Suprapubic skin (tissue), 4 donors: ENCODE results near the gene NAGLU. TPM values are rescaled to one million over a fixed set of nuclear protein-coding genes. Genes with fewer than 3 reads are reported as not detected.
A peak's percentile ranks its signal among the peaks of the same experiment; 100 is the strongest.
"Not testable (repeated sequence)": the region's sequence is repeated elsewhere in the genome, so short reads cannot be mapped to it uniquely, and the experiment has no call there.

Source experiments
- DNase-seq, 2 donors: peaks; one replicate each; pipeline ENCODE4 v3.0.0-alpha.2; 2019; ENCODE audit warnings: low spot score in 2 of 2
- H3K27ac ChIP-seq: fragments of 200-600 bp; sonication (generic); one replicate; pipeline ENCODE4 v1.5.1; 2019
- H3K27me3 ChIP-seq: fragments of 200-600 bp; sonication (generic); one replicate; pipeline ENCODE4 v1.5.1; 2019
- H3K36me3 ChIP-seq: fragments of 200-600 bp; sonication (generic); one replicate; pipeline ENCODE4 v1.5.1; 2019
- H3K4me1 ChIP-seq: fragments of 200-600 bp; sonication (generic); one replicate; pipeline ENCODE4 v1.5.1; 2019
- H3K4me3 ChIP-seq: fragments of 200-600 bp; sonication (generic); one replicate; pipeline ENCODE4 v1.5.1; 2019; ENCODE audit warnings: mild to moderate bottlenecking
- H3K9me3 ChIP-seq: fragments of 200-600 bp; sonication (generic); one replicate; pipeline ENCODE4 v1.5.1; 2019
- EP300 ChIP-seq: sonication (generic); formaldehyde crosslinking; IDR thresholded peaks from one replicate; pipeline ENCODE4 v1.6.1; 2017; ENCODE audit warnings: antibody characterized with exemption
- POLR2A ChIP-seq, 2 donors: fragments of 450-650 bp; IDR thresholded peaks; one replicate each; pipeline ENCODE4 v1.6.1; 2017; ENCODE audit warnings: antibody characterized with exemption in 2 of 2, mild to moderate bottlenecking in 2 of 2, moderate library complexity in 2 of 2
- POLR2AphosphoS5 ChIP-seq, 3 donors: sonication (generic); formaldehyde crosslinking; IDR thresholded peaks; one replicate each; pipeline ENCODE4 v1.6.1; 2017; ENCODE audit warnings: antibody characterized with exemption in 3 of 3
- WGBS: methylation state at CpG from one replicate; pipeline ENCODE4 v1.1.5; 2018; 5-methylcytosine and 5-hydroxymethylcytosine counted together
- total RNA-seq, 4 donors: library from RNA; depleted of rRNA; stranded (reverse); fragments of >200 nt; gene quantifications; one replicate each; pipeline ENCODE4 v1.1.0, GENCODE V29; 2016
- TF ChIP-seq, protein P1 (sequence below), 2 donors: fragments of 200-600 bp in 1 of 2; fragments of 450-650 bp in 1 of 2; sonication (generic) in 1 of 2; IDR thresholded peaks; one replicate each; pipeline ENCODE4 v1.5.1; 2016 to 2019; ENCODE audit warnings: antibody characterized with exemption in 2 of 2, mild to moderate bottlenecking in 1 of 2, moderate library complexity in 1 of 2

The NAGLU gene
- total RNA-seq, 4 donors from 2014 or later = 19.8 to 40.1 (median 30.4) TPM

- H3K4me3 ChIP-seq = no peak overlapping the region
- no peak overlapping the region for H3K27ac ChIP-seq
- TF ChIP-seq, protein P1, sequence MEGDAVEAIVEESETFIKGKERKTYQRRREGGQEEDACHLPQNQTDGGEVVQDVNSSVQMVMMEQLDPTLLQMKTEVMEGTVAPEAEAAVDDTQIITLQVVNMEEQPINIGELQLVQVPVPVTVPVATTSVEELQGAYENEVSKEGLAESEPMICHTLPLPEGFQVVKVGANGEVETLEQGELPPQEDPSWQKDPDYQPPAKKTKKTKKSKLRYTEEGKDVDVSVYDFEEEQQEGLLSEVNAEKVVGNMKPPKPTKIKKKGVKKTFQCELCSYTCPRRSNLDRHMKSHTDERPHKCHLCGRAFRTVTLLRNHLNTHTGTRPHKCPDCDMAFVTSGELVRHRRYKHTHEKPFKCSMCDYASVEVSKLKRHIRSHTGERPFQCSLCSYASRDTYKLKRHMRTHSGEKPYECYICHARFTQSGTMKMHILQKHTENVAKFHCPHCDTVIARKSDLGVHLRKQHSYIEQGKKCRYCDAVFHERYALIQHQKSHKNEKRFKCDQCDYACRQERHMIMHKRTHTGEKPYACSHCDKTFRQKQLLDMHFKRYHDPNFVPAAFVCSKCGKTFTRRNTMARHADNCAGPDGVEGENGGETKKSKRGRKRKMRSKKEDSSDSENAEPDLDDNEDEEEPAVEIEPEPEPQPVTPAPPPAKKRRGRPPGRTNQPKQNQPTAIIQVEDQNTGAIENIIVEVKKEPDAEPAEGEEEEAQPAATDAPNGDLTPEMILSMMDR (IDR thresholded peaks at IDR 0.05) = no peak
- TF ChIP-seq POLR2A (IDR thresholded peaks at IDR 0.05) = no peak
- no peak for TF ChIP-seq POLR2AphosphoS5 (IDR thresholded peaks at IDR 0.05)
- TF ChIP-seq EP300 = no peak
- peaks cover 26% of the 10 kb centered on the region for H3K4me1 ChIP-seq
- no peaks in the 10 kb centered on the region for H3K9me3 ChIP-seq
- H3K27me3 ChIP-seq = no peaks in the 10 kb centered on the region
- peaks cover 26% of the 10 kb centered on the region for H3K36me3 ChIP-seq
- DNase-seq = no peak
- 50% methylated on average over 11 of the region's 23 CpGs for WGBS
Observed at GRCh38 chr17:42547001-42547461, 11.0 kb downstream of the NAGLU start.

GRCh38 chr17:42547698-42548069, 11.6 kb downstream of the NAGLU start:
- Histone ChIP-seq H3K9me3 (no peaks in the 10 kb centered on the region), H3K27ac (no peak overlapping the region), H3K27me3 (no peaks in the 10 kb centered on the region), H3K4me3 (peak overlapping the region; percentile 48), H3K36me3 (peaks cover 20% of the 10 kb centered on the region), H3K4me1 (peaks cover 26% of the 10 kb centered on the region)
- 90% methylated on average over 7 of the region's 14 CpGs for WGBS
- no peak for DNase-seq
- TF ChIP-seq, protein P1 (IDR thresholded peaks at IDR 0.05) = no peak
- TF ChIP-seq POLR2AphosphoS5 (IDR thresholded peaks at IDR 0.05) (no peak), POLR2A (IDR thresholded peaks at IDR 0.05) (no peak), EP300 (no peak)

- Histone ChIP-seq H3K27ac (no peak overlapping the region), H3K4me3 (peak overlapping the region; percentile 48), H3K4me1 (peaks cover 30% of the 10 kb centered on the region), H3K36me3 (peaks cover 14% of the 10 kb centered on the region), H3K27me3 (no peaks in the 10 kb centered on the region), H3K9me3 (no peaks in the 10 kb centered on the region)
- DNase-seq = no peak
- 27% methylated on average over 22 of the region's 74 CpGs for WGBS
- TF ChIP-seq POLR2AphosphoS5 (IDR thresholded peaks at IDR 0.05) = no peak
- TF ChIP-seq POLR2A (IDR thresholded peaks at IDR 0.05) = no peak
- TF ChIP-seq EP300 = no peak
- TF ChIP-seq, protein P1 (IDR thresholded peaks at IDR 0.05) = peak in 1 of 2 donors; percentile 43
Observed at GRCh38 chr17:42548070-42548837, 12.2 kb downstream of the NAGLU start.

DNA sequence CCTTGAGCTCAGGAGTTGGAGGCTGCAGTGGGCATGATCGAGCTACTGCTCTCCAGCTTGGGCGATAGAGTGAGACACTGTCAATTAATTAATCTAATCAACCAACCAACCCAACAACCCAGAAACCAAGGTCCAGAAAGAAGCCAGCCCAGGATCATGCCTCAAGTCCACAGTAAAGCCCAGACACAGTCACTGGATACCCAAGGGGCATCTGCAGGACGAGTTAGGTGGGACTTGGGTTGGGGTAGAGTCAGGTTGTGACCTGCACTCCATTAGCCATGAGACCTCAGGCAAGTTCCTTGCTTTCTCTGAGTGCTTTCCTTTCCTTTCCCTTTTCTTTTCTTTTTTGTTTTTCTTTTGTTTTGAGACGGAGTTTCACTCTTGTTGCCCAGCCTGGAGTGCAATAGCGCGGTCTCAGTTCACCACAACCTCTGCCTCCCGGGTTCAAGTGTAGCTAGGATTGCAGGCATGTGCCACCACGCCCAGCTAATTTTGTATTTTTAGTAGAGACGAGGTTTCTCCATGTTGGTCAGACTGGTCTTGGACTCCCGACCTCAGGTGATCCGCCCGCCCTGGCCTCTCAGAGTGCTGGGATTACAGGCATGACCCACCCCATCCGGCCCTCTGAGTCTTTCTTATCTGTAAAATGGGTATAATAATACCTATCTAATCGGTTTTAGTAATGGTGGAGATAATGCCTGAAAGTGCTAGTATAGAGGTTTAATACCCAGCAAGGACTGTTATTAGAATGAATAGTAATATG, 13.1 kb downstream of the NAGLU start:
- WGBS = 78% methylated on average over 14 of the region's 14 CpGs
- Histone ChIP-seq H3K27me3 (no peaks in the 10 kb centered on the region), H3K4me3 (no peak overlapping the region), H3K9me3 (no peaks in the 10 kb centered on the region), H3K4me1 (peaks cover 39% of the 10 kb centered on the region), H3K36me3 (peaks cover 5% of the 10 kb centered on the region), H3K27ac (no peak overlapping the region)
- DNase-seq = no peak
- no peak for TF ChIP-seq POLR2A (IDR thresholded peaks at IDR 0.05)
- TF ChIP-seq EP300 = no peak
- no peak for TF ChIP-seq POLR2AphosphoS5 (IDR thresholded peaks at IDR 0.05)
- TF ChIP-seq, protein P1 (IDR thresholded peaks at IDR 0.05) = no peak

DNA sequence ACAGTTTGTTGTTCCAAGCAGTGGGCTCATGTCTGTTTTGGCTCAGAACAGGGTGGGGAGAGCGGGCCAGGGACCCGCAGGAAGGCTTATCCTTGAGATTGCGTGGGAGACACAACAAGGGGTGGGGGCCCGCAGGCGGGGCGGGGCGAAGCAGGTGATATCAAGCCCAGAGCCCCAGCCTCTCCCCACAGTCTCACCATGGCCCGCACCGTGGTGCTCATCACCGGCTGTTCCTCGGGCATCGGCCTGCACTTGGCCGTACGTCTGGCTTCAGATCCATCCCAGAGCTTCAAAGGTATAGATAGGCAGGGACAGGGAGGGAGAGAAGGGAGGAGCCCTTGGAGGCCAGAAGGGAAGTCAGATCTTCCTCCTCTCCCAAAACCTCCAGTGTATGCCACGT, 16.7 kb downstream of the NAGLU start, which contains the start of gene HSD17B1:
Gene HSD17B1 (plus strand): TSS at position 188 of the 400 bp plus-strand sequence. CDS start 11 bp downstream, at position 199.
- H3K27ac ChIP-seq = peak within 1 kb of the TSS; percentile 81
- not testable (repeated sequence) for H3K27me3 ChIP-seq, DNase-seq, H3K36me3 ChIP-seq, H3K9me3 ChIP-seq
- H3K4me1 ChIP-seq = peaks cover 44% of the 10 kb centered on the region
- WGBS = 92% methylated on average over 15 of the region's 15 CpGs
- H3K4me3 ChIP-seq = peak within 1 kb of the TSS; percentile 88
